Fibroblast of upper back skin (primary cell): ENCODE data around the gene ARHGAP12.
A peak's percentile ranks its signal among the peaks of the same experiment; 100 is the strongest.

Experiments used
- DNase-seq: peaks from one replicate; pipeline ENCODE4 v3.0.0-alpha.2; 2013

The ARHGAP12 gene

GRCh38 chr10:31819391-31819820 lies 109.2 kb downstream of the ARHGAP12 start:
- peak; percentile 68 for DNase-seq

GRCh38 chr10:31816318-31816717 lies 112.3 kb downstream of the ARHGAP12 start:
- DNase-seq, result peak; percentile 94

- DNase-seq, result peak; percentile 85
Measured at GRCh38 chr10:31808258-31809218, 120.1 kb downstream of the ARHGAP12 start.

GRCh38 chr10:31804352-31804810 lies 124.2 kb downstream of the ARHGAP12 start:
- peak; percentile 54 for DNase-seq

GRCh38 chr10:31803606-31804351 lies 124.9 kb downstream of the ARHGAP12 start:
- peak; percentile 75 for DNase-seq

GRCh38 chr10:31799181-31799580 lies 129.4 kb downstream of the ARHGAP12 start:
- no peak for DNase-seq

GRCh38 chr10:31792745-31793144 lies 135.9 kb downstream of the ARHGAP12 start:
- no peak for DNase-seq

GRCh38 chr10:31789555-31789954 lies 139.1 kb downstream of the ARHGAP12 start:
- no peak for DNase-seq

- DNase-seq, result no peak
Measured at GRCh38 chr10:31782701-31783100, 145.9 kb downstream of the ARHGAP12 start.

GRCh38 chr10:31780717-31781116 lies 147.9 kb downstream of the ARHGAP12 start:
- no peak for DNase-seq

GRCh38 chr10:31778627-31779026 lies 150.0 kb downstream of the ARHGAP12 start:
- DNase-seq, result no peak

- no peak for DNase-seq
Measured at GRCh38 chr10:31776159-31776558, 152.5 kb downstream of the ARHGAP12 start.

GRCh38 chr10:31774928-31775650 lies 153.5 kb downstream of the ARHGAP12 start:
- no peak for DNase-seq

- peak; percentile 74 for DNase-seq
Measured at GRCh38 chr10:31774299-31774900, 154.2 kb downstream of the ARHGAP12 start.

GRCh38 chr10:31773749-31774298 lies 154.8 kb downstream of the ARHGAP12 start:
- no peak for DNase-seq

- peak; percentile 74 for DNase-seq
Measured at GRCh38 chr10:31771331-31771831, 157.2 kb downstream of the ARHGAP12 start.

- DNase-seq, result no peak
Measured at GRCh38 chr10:31770307-31770902, 158.2 kb downstream of the ARHGAP12 start.

- DNase-seq, result peak; percentile 82
Measured at GRCh38 chr10:31769564-31769963, 159.1 kb downstream of the ARHGAP12 start.

- DNase-seq, result peak; percentile 88
Measured at GRCh38 chr10:31768935-31769334, 159.7 kb downstream of the ARHGAP12 start.

GRCh38 chr10:31768467-31768866 lies 160.2 kb downstream of the ARHGAP12 start:
- peak; percentile 90 for DNase-seq

- DNase-seq, result peak; percentile 87
Measured at GRCh38 chr10:31765541-31765940, 163.1 kb downstream of the ARHGAP12 start.
